HTR-8/SVneo (cell line): Measurements from ENCODE around the gene ST3GAL3.

Experiments used
- DNase-seq: peaks from one replicate; pipeline ENCODE4 v3.0.0; 2011; ENCODE audit warnings: low spot score, mixed read lengths; ENCODE audit not compliant: insufficient read length
- FAIRE-seq: peaks from 2 replicates; lab custom pipeline; 2011; peaks lifted over from hg19 to GRCh38; lab: Jason Lieb, UNC

Gene ST3GAL3

GRCh38 chr1:43898981-43899380, 191.6 kb downstream of the ST3GAL3 start:
- FAIRE-seq, result no peak
- no peak for DNase-seq

GRCh38 chr1:43900386-43900785, 193.1 kb downstream of the ST3GAL3 start:
- no peak for FAIRE-seq
- DNase-seq, result no peak

- DNase-seq, result no peak
- no peak for FAIRE-seq
Measured at GRCh38 chr1:43901196-43901961, 194.0 kb downstream of the ST3GAL3 start.

GRCh38 chr1:43902058-43902831, 194.9 kb downstream of the ST3GAL3 start:
- DNase-seq (no peak), FAIRE-seq (no peak)

GRCh38 chr1:43904660-43905551, 197.6 kb downstream of the ST3GAL3 start:
- DNase-seq (no peak), FAIRE-seq (no peak)

- FAIRE-seq (no peak), DNase-seq (no peak)
Measured at GRCh38 chr1:43908226-43908625, 200.9 kb downstream of the ST3GAL3 start.

- FAIRE-seq, result no peak
Measured at GRCh38 chr1:43908858-43909257, 201.5 kb downstream of the ST3GAL3 start.

GRCh38 chr1:43910343-43910742, 203.0 kb downstream of the ST3GAL3 start:
- FAIRE-seq, result no peak
- no peak for DNase-seq

More at GRCh38 chr1:43908858-43909257, 201.5 kb downstream of the ST3GAL3 start:
- no peak for DNase-seq

- FAIRE-seq, result no peak
- no peak for DNase-seq
Measured at GRCh38 chr1:43912607-43913006, 205.3 kb downstream of the ST3GAL3 start.

- DNase-seq (no peak), FAIRE-seq (no peak)
Measured at GRCh38 chr1:43913051-43913501, 205.7 kb downstream of the ST3GAL3 start.

- DNase-seq (no peak), FAIRE-seq (no peak)
Measured at GRCh38 chr1:43913666-43914360, 206.5 kb downstream of the ST3GAL3 start.

GRCh38 chr1:43914576-43915525, 207.5 kb downstream of the ST3GAL3 start:
- no peak for DNase-seq
- no peak for FAIRE-seq

GRCh38 chr1:43919906-43920305, 212.6 kb downstream of the ST3GAL3 start:
- DNase-seq, result no peak
- no peak for FAIRE-seq

GRCh38 chr1:43921022-43921421, 213.7 kb downstream of the ST3GAL3 start:
- no peak for FAIRE-seq
- no peak for DNase-seq

GRCh38 chr1:43924516-43924915, 217.2 kb downstream of the ST3GAL3 start:
- FAIRE-seq (no peak), DNase-seq (no peak)

- DNase-seq (no peak), FAIRE-seq (no peak)
Measured at GRCh38 chr1:43925846-43926245, 218.5 kb downstream of the ST3GAL3 start.

GRCh38 chr1:43930168-43930948, 223.0 kb downstream of the ST3GAL3 start:
- no peak for DNase-seq

GRCh38 chr1:43930949-43931275, 223.6 kb downstream of the ST3GAL3 start:
- FAIRE-seq, result no peak
- DNase-seq, result no peak

More at GRCh38 chr1:43930168-43930948, 223.0 kb downstream of the ST3GAL3 start:
- FAIRE-seq, result no peak
